Dendritic cell treated with granulocyte-macrophage colony-stimulating factor and Interleukin-4, amounts not matched to agents 40 ng/mL and 50 ng/mL, for 4 days (primary cell): Measurements from ENCODE around the gene CTNNA3.

Source experiments
- H3K27ac Mint-ChIP-seq: one replicate; pipeline ENCODE4 v1.8.0; 2022; ENCODE audit warnings: mild to moderate bottlenecking, mixed read lengths
- H3K27me3 Mint-ChIP-seq: one replicate; pipeline ENCODE4 v1.8.0; 2022; ENCODE audit warnings: mild to moderate bottlenecking, mixed read lengths
- H3K36me3 Mint-ChIP-seq: one replicate; pipeline ENCODE4 v1.8.0; 2022; ENCODE audit warnings: low read depth, mixed read lengths
- H3K4me1 Mint-ChIP-seq: one replicate; pipeline ENCODE4 v1.8.0; 2022; ENCODE audit warnings: low read depth, mixed read lengths
- H3K4me3 Mint-ChIP-seq: one replicate; pipeline ENCODE4 v1.8.0; 2022; ENCODE audit warnings: mild to moderate bottlenecking, moderate library complexity, mixed read lengths
- H3K9me3 Mint-ChIP-seq: one replicate; pipeline ENCODE4 v1.8.0; 2022; ENCODE audit warnings: mixed read lengths
- intact Hi-C: fragments of 100-400 bp; cut with micrococcal nuclease; formaldehyde crosslinking; loops from one replicate; pipeline ENCODE4 v1.15.0; 2022

The CTNNA3 gene

DNA sequence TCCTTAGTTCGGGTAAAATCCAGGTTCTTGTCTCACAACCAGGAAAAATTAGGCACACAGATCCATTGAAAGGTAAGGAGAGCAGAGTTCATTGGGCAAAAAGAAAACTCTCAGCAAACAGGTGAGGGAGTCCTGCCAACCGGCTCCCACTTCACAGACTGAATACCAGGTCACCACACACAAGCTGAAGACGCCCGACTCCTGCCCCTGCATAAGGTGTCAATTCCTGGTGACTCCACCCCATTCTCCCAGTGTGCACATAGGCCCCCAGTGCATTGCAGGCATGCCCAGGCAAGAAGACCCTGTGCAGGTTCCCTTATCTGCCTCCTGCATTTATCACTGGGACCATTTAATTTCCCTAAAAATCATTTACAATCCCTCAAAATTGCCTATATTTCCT lies 415.6 kb downstream of the CTNNA3 start:
- intact Hi-C loops: no loop called here
- no peak overlapping the region for H3K4me3 Mint-ChIP-seq
- H3K4me1 Mint-ChIP-seq: no peaks in the 10 kb centered on the region
- H3K27ac Mint-ChIP-seq: no peak overlapping the region
- no peaks in the 10 kb centered on the region for H3K27me3 Mint-ChIP-seq
- H3K36me3 Mint-ChIP-seq: no peaks in the 10 kb centered on the region
- H3K9me3 Mint-ChIP-seq: no peaks in the 10 kb centered on the region

DNA sequence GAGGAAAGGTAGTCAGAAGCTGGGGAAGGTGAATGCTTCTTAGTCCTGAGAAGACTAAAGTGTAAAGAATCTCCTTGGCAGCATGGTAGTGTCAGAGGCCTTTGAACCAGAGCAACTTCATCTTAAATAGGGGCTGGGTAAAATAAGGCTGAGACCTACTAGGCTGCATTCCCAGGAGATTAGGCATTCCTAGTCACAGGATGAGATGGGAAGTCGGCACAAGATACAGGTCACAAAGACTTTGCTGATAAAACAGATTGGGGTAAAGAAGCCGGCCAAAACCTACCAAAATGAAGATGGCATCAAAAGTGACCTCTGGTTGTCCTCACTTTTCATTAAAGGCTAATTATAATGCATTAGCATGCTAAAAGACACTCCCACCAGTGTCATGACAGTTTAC lies 418.6 kb downstream of the CTNNA3 start:
- Mint-ChIP-seq H3K36me3 (no peaks in the 10 kb centered on the region), H3K4me3 (no peak overlapping the region), H3K27ac (no peak overlapping the region), H3K9me3 (no peaks in the 10 kb centered on the region), H3K4me1 (no peaks in the 10 kb centered on the region), H3K27me3 (no peaks in the 10 kb centered on the region)
- intact Hi-C loops: no loop called here

DNA sequence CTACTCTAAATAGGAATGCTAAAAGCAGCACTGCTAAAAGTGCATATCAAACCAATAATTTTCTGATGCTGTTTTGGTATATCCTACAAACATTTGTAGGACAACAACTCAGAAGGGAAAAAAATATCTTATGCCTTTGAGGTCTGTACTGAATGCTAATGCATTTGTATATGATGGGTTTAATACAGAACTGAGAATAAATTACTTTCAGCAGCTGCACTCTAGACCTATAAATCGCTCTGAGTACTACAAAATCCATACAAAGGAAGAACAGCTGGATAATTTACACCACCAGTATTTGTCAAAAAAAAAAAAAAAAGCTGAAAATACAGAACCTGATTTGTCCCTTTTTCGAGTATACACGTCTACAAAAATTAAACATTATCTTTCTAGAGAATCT lies 426.2 kb downstream of the CTNNA3 start:
- H3K4me3 Mint-ChIP-seq: no peak overlapping the region
- H3K27ac Mint-ChIP-seq: no peak overlapping the region
- no peaks in the 10 kb centered on the region for H3K27me3 Mint-ChIP-seq
- no peaks in the 10 kb centered on the region for H3K36me3 Mint-ChIP-seq
- intact Hi-C loops: no loop called here
- no peaks in the 10 kb centered on the region for H3K9me3 Mint-ChIP-seq
- H3K4me1 Mint-ChIP-seq: no peaks in the 10 kb centered on the region

DNA sequence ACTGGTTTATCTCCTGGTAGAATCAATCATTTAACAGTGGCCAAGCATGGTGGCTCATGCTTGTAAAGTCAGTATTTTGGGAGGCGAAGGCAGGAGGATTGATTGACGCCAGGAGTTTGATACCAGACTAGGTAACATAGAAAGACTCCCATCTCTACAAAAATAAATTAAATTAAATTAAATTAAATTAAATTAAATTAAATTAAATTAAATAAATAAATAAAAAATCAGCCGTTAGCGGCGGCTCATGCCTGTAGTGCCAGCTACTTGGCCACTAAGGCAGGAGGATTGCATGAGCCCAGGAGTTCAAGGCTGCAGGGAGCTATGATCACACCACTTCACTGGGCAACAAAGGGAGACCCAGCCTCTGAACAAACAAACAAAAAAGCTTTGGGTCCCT lies 427.8 kb downstream of the CTNNA3 start:
- intact Hi-C loops: no loop called here
- Mint-ChIP-seq H3K27me3 (no peaks in the 10 kb centered on the region), H3K27ac (no peak overlapping the region), H3K36me3 (no peaks in the 10 kb centered on the region), H3K4me1 (no peaks in the 10 kb centered on the region), H3K9me3 (no peaks in the 10 kb centered on the region), H3K4me3 (no peak overlapping the region)

DNA sequence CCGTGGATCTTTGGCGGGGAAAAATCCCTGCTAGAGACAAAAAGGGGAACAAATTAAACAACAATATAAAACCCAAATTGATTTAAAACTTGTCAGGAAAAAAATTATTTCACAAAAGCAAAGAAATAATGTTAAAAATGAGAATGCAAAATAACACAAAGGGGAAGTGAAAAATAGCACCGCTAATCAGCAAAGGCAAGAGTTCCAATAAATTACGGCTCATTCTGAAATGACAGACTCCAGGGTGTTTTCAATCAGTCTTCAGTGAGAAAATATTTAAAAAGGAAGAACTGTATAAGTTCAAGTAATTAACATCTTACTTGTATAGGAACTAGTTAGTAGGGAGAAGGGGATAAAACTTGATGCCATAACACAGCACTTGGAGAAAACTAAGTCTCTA lies 433.3 kb downstream of the CTNNA3 start:
- intact Hi-C loops: no loop called here
- no peaks in the 10 kb centered on the region for H3K9me3 Mint-ChIP-seq
- no peaks in the 10 kb centered on the region for H3K36me3 Mint-ChIP-seq
- no peaks in the 10 kb centered on the region for H3K27me3 Mint-ChIP-seq
- H3K4me3 Mint-ChIP-seq: no peak overlapping the region
- H3K27ac Mint-ChIP-seq: no peak overlapping the region
- H3K4me1 Mint-ChIP-seq: no peaks in the 10 kb centered on the region

DNA sequence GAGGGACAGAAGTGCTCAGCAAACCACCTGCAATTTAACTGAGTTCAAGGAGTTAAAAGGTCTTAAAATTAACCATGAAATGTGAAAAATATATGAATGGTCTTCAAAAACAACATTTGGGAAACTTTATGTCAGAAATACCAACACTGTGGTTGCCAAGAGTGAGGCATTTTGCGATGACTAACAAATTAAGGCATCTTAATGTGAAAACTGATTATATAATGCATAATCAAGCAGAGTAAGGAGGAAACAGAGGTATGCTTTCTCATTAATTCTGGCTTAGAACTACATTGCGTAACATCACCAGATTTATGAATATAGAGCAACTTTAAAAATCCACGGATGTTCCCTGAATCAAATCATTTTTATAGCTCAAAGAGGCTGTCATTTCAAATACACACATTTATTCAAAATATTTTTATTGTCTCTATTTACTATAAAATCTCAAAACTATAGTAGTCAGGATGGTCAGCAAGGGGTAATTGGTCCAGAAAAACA lies 434.6 kb downstream of the CTNNA3 start:
- intact Hi-C loops: no loop called here
- Mint-ChIP-seq H3K9me3 (no peaks in the 10 kb centered on the region), H3K4me3 (no peak overlapping the region), H3K4me1 (no peaks in the 10 kb centered on the region), H3K27ac (no peak overlapping the region), H3K27me3 (no peaks in the 10 kb centered on the region), H3K36me3 (no peaks in the 10 kb centered on the region)

DNA sequence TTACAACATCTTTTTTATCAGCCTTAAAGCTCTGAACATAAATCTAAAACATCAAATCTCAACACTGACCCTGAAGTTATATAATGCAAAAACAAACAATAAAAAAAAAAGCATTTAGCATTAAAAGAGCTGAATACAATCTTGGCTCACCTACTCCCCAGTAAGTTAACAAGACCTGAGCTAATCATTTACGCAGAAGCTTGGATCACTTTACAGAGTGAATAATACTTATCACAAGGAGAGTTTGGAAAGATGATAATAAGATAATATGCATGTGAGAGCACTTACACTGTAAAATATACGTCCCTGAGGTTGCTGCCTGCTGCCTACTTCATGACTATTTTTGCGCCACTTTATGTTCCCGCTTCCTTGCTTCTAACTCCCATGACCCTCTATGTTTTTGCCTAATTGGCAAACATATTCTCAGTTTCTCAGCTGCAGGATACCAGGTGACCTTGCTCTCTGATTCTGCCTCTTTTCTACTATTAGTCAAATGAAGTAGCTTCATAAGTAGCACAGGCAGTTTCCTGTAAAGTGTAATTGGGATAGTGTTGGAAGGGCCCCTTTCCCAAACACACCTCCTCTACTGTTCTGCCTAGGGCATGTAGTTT lies 436.6 kb downstream of the CTNNA3 start:
- Mint-ChIP-seq H3K4me3 (no peak overlapping the region), H3K36me3 (no peaks in the 10 kb centered on the region), H3K4me1 (no peaks in the 10 kb centered on the region), H3K27ac (no peak overlapping the region), H3K27me3 (no peaks in the 10 kb centered on the region), H3K9me3 (no peaks in the 10 kb centered on the region)
- intact Hi-C loops: no loop called here

DNA sequence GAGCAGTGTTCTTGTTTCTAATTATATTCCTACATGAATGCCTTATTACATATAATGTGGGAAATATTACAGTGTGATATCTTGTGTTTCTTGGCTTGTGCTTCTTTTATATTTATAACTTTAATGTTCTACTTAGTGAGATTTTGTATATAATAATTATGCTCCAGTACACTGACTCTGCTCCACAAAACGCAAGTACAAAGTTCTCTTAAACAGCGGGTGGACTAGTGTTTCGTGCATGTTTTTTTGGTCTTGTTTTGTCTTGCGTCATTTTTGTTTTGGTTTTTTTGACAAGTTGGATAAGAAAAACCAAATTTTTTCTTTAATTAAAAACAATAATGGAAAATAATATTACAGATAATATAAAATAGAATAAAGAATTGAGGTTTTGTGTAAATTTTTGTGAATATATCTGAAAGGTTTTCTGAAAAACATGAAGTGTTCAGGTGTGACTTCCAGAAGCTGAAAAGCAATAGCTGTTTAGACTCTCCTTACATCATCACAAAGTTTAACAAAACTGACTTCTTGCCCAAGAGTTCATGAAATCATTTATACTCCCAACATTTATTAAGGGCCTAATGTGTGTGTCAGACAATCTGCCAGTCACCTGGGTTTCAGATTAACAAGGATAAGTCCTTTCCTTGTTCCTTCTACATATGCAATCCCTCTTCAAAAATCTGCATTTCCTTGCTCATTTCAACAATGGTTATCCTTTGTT lies 438.4 kb downstream of the CTNNA3 start:
- intact Hi-C loops: no loop called here
- no peaks in the 10 kb centered on the region for H3K36me3 Mint-ChIP-seq
- no peak overlapping the region for H3K4me3 Mint-ChIP-seq
- no peaks in the 10 kb centered on the region for H3K4me1 Mint-ChIP-seq
- H3K27ac Mint-ChIP-seq: no peak overlapping the region
- no peaks in the 10 kb centered on the region for H3K27me3 Mint-ChIP-seq
- no peaks in the 10 kb centered on the region for H3K9me3 Mint-ChIP-seq

DNA sequence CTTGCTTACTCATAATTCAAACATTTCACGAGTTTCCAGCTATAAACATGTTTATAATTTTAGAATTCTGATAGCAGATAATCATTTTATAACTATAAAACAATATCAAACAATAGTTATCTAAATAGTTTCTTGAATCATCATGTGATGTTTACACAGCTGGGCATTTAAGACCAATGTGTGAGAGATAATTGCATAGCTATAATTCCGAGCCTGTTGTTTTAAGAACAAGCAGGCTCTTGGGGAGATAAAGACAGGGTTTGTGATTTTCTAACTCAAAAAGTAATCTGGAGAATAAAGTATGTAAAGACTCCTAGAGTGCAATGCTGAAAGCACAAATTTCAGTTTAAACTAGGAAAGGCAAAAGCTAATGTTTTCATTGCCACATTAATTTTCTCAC lies 439.0 kb downstream of the CTNNA3 start:
- intact Hi-C loops: no loop called here
- no peak overlapping the region for H3K4me3 Mint-ChIP-seq
- H3K27me3 Mint-ChIP-seq: no peaks in the 10 kb centered on the region
- no peak overlapping the region for H3K27ac Mint-ChIP-seq
- no peaks in the 10 kb centered on the region for H3K9me3 Mint-ChIP-seq
- no peaks in the 10 kb centered on the region for H3K4me1 Mint-ChIP-seq
- H3K36me3 Mint-ChIP-seq: no peaks in the 10 kb centered on the region

DNA sequence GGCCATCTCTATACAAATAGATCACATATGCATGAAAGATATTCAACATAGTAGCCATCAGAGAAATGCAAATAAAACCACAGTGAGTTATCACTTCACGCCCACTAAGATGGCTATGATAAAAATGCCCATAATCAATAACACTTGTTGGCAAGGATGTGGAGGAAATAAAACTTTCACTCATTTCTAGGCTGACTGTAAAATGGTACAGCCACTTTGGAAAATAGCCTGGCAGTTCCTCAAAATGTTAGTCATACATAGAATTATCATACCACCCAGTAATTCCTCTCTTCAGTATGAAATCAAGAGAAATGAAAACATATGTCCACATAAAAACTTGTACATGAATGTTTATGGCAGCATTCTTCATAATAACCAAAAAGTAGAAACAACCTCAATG lies 445.3 kb downstream of the CTNNA3 start:
- no peaks in the 10 kb centered on the region for H3K9me3 Mint-ChIP-seq
- no peaks in the 10 kb centered on the region for H3K27me3 Mint-ChIP-seq
- intact Hi-C loops: no loop called here

DNA sequence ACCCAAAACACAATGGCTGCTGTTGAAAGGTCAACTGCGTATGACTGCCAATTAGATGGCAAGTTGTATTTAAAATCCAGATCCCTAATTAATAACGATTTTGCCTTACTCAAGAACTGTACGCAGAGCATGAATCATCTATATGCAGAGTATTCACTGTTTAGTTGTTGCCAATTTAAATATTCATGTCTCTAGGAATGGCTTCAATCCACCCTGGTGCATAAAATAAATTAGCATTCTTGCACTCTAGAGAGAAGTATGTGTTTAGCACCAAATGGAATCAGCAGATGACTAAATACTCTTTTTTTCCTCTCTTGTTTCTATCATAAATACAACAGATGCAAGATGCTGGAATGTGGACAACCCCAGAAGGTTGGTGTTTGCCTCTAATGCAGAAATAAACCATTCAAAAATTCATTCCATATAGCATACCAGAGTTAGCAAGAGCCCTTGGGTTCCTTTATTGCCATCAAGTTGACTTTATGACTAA lies 449.9 kb downstream of the CTNNA3 start:
- intact Hi-C loops: no loop called here
- H3K27ac Mint-ChIP-seq: no peak overlapping the region
- no peaks in the 10 kb centered on the region for H3K9me3 Mint-ChIP-seq
- H3K4me3 Mint-ChIP-seq: no peak overlapping the region
- no peaks in the 10 kb centered on the region for H3K27me3 Mint-ChIP-seq
- no peaks in the 10 kb centered on the region for H3K36me3 Mint-ChIP-seq
- no peaks in the 10 kb centered on the region for H3K4me1 Mint-ChIP-seq

More for the DNA sequence above, 445.3 kb downstream of the CTNNA3 start:
- H3K4me1 Mint-ChIP-seq: no peaks in the 10 kb centered on the region
- H3K27ac Mint-ChIP-seq: no peak overlapping the region
- no peaks in the 10 kb centered on the region for H3K36me3 Mint-ChIP-seq
- H3K4me3 Mint-ChIP-seq: no peak overlapping the region

DNA sequence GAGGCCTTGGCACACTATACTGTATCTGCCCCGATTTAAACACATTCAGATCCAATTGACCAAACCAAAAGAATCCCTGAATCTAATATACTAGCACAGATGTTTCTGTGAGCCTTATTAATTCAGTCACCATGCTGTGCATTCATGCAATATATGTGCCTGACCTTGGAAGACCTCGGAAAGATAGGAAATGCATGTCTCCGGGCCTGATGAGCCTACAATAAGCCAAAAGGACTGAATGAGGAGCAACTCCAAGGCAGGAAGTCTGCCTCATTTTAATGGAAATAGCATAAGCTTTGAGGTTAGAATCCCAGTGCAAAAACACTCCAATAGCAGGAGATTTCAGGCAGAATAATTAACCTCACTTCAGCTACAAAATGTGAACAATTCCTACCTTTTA lies 453.5 kb downstream of the CTNNA3 start:
- Mint-ChIP-seq H3K4me3 (no peak overlapping the region), H3K4me1 (no peaks in the 10 kb centered on the region), H3K27ac (no peak overlapping the region), H3K9me3 (no peaks in the 10 kb centered on the region), H3K27me3 (no peaks in the 10 kb centered on the region), H3K36me3 (no peaks in the 10 kb centered on the region)
- intact Hi-C loops: no loop called here

DNA sequence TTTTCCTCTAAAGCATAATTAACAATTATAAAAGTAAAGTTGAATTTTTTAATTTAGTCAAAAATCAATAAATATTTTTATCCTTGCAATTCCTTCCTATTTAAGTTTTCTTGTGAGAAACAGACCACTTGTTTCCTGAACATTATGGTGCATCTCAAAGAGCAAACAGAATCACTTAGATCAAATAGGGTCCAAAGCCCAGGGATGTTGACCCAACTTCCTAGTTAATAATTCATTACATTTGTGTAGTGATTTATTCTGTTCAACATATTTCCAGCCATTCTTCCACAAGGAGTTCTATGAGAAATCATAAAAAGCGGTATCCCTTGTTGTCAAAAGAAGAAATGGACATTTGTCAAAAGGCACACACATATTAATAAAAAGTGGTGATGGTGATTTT lies 454.5 kb downstream of the CTNNA3 start:
- H3K36me3 Mint-ChIP-seq: no peaks in the 10 kb centered on the region
- no peaks in the 10 kb centered on the region for H3K27me3 Mint-ChIP-seq
- intact Hi-C loops: no loop called here
- no peak overlapping the region for H3K4me3 Mint-ChIP-seq
- H3K4me1 Mint-ChIP-seq: no peaks in the 10 kb centered on the region
- H3K9me3 Mint-ChIP-seq: no peaks in the 10 kb centered on the region
- H3K27ac Mint-ChIP-seq: no peak overlapping the region

DNA sequence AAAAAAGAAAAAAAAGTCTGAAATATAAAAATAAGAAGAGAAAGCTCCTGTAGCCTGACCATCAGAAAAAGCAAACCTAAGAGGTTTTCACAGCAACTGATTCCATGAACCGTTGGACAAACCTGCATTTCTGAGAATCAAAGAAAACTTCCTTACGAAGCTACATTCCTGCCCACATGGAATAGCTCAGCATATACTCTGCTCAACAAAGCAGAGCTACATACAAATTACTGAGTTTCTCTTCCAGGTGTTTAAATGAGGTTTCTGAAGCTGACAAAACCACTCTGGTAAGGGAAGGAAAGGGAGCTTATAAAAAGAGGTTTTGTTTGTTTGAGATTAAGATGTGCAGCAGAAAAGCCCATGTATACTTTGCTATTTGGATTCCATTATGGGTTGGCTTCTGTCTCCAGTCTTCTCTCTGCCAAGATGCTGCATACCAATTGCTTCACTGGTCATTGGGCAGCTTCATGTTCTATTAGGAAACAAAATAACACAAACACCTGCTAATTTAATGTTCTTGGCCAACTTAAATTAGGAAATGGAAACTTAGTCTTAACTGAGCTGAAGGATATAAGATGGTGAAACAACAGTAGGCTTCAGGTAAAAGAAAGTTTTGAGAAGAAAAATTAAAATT lies 456.0 kb downstream of the CTNNA3 start:
- Mint-ChIP-seq H3K36me3 (no peaks in the 10 kb centered on the region), H3K4me3 (no peak overlapping the region), H3K4me1 (no peaks in the 10 kb centered on the region), H3K27me3 (no peaks in the 10 kb centered on the region), H3K27ac (no peak overlapping the region), H3K9me3 (no peaks in the 10 kb centered on the region)
- intact Hi-C loops: no loop called here
